SHP77 (cell line): ENCODE measurements around the gene SCRN2.

Source experiments
- DNase-seq, 2 experiments: peaks; one replicate each; lab custom pipeline; 2025; lab: John Stamatoyannopoulos, UW

The SCRN2 gene

GRCh38 chr17:47846716-47847340 lies 5.8 kb upstream of the SCRN2 start:
- no peak for DNase-seq

GRCh38 chr17:47845716-47846075 lies 4.6 kb upstream of the SCRN2 start:
- DNase-seq = no peak

GRCh38 chr17:47844814-47845715 lies 4.0 kb upstream of the SCRN2 start:
- DNase-seq = peak in 1 of 2 experiments; percentile 15

- DNase-seq = no peak
These were observed 3.2 kb upstream of the SCRN2 start for GRCh38 chr17:47844227-47844626.

- DNase-seq = no peak
These were observed 2.3 kb upstream of the SCRN2 start for GRCh38 chr17:47843391-47843730.

GRCh38 chr17:47841488-47842291 lies 617 bp upstream of the SCRN2 start:
- no peak for DNase-seq

- no peak for DNase-seq
These were observed 902 bp downstream of the SCRN2 start for GRCh38 chr17:47840001-47840741.

- no peak for DNase-seq
These were observed 2.0 kb downstream of the SCRN2 start for GRCh38 chr17:47839071-47839470.

GRCh38 chr17:47838636-47839035 lies 2.4 kb downstream of the SCRN2 start:
- DNase-seq = no peak

GRCh38 chr17:47837401-47838039 lies 3.6 kb downstream of the SCRN2 start:
- no peak for DNase-seq

- DNase-seq = no peak
These were observed 4.5 kb downstream of the SCRN2 start for GRCh38 chr17:47836601-47837000.

GRCh38 chr17:47834756-47835155 lies 6.3 kb downstream of the SCRN2 start:
- no peak for DNase-seq

GRCh38 chr17:47831934-47832327 lies 9.1 kb downstream of the SCRN2 start:
- DNase-seq = no peak

GRCh38 chr17:47831003-47831933 lies 9.8 kb downstream of the SCRN2 start, which contains the start of the genes LRRC46 and MRPL10:
TSS of gene LRRC46 (plus strand) at chr17:47831670. CDS start at chr17:47831990, 320 bp downstream.
TSS of gene MRPL10 (minus strand) at chr17:47831541. CDS start at chr17:47831511, 30 bp downstream.
- peak; percentile 93 to 94 for DNase-seq

- DNase-seq = no peak
These were observed 10.6 kb downstream of the SCRN2 start for GRCh38 chr17:47830396-47831002.

GRCh38 chr17:47829870-47830269 lies 11.2 kb downstream of the SCRN2 start:
- DNase-seq = no peak

- DNase-seq = no peak
These were observed 17.6 kb downstream of the SCRN2 start for GRCh38 chr17:47823519-47823918.

- no peak for DNase-seq
These were observed 18.3 kb downstream of the SCRN2 start for GRCh38 chr17:47822785-47823184.
